ENCODE data around the gene SLC7A10.
"Not testable (repeated sequence)": the region's sequence is repeated elsewhere in the genome, so short reads cannot be mapped to it uniquely, and the experiment has no call there.

SLC7A10 gene

DNA sequence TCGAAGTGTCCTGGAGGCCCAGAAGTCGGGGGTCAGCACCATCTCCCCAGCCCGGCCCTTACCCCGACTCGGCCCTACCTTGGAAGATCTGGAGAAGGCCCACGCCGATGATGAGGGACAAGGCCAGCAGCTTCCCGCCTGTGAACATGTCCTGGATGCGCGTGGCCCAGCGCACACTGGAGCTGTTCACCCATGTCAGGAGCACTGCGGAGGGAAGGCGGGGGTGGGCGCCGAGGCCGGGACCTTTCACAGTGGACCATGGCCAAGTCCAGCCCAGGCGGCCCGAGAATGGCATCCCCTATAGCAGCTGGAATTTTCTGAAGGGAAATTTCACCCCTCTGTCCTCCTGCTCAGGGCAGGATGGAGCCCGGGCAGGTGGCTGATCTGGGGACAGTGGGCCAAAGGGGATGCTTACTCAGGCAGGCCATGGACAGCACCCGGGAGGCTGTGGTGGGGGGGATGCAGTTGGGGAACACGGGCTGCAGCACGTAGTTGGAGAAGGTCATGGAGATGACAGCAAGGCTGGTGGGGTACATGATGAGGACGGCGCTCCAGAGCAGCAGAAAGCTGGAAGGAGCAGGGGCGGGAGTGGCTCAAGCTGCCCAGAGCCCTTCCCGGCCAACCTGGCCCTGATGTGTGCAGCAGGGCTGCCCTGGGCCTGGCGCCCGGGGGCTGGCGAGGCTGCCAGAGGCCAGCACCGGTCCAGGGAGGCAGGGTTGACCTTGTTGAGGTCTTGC, 13.0 kb downstream of the SLC7A10 start:
- FAIRE-seq: no peak

DNA sequence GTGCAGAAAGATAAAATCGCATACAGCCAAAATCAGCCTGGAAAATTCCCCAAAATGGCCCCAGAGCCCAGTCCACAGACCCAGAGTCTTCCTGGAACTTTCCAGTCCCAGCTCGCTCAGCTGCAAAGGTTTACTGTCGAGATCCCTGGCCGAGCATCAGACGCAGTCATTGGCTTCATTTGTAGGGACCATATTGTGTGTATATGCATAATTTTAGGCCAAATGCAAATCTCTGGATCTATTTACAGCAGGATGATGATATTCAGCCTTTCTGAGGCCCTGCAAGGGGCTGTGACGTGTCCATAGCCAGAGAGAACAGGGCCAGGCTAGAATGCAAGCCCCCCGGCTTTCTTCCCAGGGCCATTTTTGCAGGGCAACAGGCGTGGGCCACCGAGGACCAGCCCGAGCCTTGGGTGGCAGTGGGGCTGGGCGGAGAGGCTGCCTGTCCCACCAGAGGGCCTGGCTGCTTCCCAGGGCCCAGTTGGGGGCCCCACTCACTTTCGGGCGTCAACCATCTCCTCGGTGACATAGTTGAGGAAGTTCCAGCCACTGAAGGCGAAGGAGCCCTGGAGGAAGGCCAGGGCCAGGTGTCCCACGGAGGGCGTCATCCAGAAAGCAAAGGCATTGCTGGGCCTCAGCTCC, 13.7 kb downstream of the SLC7A10 start:
- no peak for FAIRE-seq

- FAIRE-seq: no peak
Observed at GRCh38 chr19:33210266-33210940, 15.2 kb downstream of the SLC7A10 start.

- not testable (repeated sequence) for FAIRE-seq
Observed at GRCh38 chr19:33209850-33210230, 15.8 kb downstream of the SLC7A10 start.

- no peak for FAIRE-seq
Observed at GRCh38 chr19:33208904-33209849, 16.5 kb downstream of the SLC7A10 start.

DNA sequence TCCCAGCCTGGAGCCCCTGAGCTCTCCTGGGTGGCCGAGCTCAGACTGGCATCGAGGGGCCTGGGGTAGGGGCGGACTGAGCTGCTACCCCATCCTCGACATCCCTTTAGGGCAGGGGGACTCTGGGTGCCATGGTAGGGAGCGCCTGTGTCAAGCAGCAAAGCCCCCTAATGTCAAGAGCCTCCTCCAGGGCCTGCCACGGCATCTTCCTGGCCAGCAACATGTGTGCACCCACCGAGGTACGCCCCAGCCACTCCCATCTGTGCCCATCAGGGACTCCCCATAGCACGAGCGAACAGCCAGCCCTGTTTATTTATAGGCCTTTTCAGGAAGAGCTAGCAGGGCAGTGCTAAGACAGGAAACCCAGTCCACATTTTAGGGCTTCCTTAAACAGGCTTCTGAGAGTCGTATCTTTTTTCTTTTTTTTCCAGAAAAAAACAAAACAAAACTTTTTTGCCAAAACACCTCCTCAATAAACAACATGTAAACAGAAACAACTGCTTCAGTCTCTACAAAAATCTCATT, 17.2 kb downstream of the SLC7A10 start:
- FAIRE-seq: no peak

- FAIRE-seq: no peak
Observed at GRCh38 chr19:33207903-33208302, 17.7 kb downstream of the SLC7A10 start.

DNA sequence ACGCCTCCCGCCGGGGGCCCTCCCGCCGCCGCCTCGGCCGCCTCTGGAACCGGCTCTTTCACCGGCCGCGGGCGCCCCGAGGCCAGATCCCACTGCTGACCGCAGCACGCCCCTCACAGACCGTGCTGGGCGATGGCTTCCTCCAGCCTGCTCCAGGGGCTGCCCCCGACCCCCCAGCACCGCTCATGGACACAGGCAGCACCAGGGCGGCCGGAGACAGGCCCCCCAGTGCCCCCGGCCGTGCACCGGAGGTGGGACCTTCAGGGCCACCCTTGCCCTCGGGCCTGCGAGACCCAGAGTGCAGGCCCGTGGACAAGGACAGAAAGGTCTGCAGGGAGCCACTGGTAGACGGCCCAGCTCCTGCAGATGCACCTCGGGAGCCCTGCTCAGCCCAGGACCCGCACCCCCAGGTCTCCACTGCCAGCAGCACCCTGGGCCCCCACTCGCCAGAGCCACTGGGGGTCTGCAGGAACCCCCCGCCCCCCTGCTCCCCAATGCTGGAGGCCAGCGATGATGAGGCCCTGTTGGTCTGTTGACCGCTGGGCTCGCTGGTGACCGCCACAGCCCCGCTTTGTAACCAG, 18.5 kb downstream of the SLC7A10 start:
- FAIRE-seq: no peak

- no peak for FAIRE-seq
Observed at GRCh38 chr19:33206261-33207039, 19.2 kb downstream of the SLC7A10 start.

- FAIRE-seq: no peak
Observed at GRCh38 chr19:33205531-33206260, 20.0 kb downstream of the SLC7A10 start.

GRCh38 chr19:33205110-33205509, 20.5 kb downstream of the SLC7A10 start:
- no peak for FAIRE-seq

DNA sequence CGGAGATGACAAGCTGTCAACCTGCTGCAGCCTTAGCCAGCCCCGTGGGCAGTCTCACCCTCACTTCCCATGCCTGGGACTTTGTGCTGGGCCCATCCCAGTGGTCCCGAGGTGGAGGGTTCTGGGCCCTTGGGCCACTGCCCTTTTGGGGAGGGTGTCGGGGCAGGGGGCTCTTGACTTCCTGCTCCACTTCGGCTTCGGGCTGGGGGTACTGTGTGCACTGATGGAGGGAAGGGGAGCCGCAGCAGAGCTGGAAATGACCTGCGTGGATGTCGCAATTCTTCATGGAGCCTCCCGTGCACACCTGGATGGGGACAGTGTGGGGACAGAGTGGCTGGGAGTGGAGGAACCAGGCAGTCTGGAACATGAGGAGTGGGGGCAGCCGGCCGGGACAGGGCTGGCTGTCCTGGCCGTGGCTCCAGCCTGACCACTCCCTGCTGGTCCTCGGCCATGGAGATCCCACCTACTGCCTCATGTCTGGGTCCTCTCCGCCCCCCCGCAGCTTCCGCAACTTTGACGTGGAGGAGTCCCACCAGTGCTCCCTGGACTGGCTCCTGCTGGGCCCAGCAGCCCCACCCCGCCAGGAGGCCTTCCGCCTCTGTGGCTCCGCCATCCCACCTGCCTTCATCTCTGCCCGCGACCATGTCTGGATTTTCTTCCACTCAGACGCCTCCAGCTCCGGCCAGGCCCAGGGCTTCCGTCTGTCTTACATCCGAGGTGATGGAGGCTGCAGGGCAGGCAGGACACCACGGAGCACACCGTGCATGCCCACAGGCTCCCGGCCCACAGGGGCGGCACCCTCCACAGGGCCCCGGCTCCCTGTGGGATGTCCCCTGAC, 21.3 kb downstream of the SLC7A10 start:
- FAIRE-seq: no peak

DNA sequence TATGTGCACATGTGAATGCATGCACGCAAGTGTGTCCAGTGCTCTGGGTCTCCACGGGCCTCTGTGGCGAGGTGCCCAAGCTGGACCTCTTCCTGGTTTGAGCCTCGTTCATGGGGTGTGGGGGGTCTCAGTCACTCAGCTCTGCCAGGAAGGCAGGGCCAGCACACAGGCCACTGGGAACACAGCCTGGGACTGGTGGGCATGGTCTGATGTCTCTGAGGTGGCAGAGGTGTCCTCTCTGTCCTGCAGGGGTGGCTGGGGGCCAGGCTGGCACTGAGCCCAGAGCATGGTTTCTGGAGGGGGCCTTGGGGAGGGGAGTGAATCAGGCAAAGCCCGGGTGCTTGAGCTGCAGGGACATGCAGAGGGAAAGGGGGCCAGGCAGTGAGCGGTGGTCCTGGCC, 22.1 kb downstream of the SLC7A10 start:
- no peak for FAIRE-seq

GRCh38 chr19:33202546-33203507, 22.8 kb downstream of the SLC7A10 start:
- FAIRE-seq: no peak

DNA sequence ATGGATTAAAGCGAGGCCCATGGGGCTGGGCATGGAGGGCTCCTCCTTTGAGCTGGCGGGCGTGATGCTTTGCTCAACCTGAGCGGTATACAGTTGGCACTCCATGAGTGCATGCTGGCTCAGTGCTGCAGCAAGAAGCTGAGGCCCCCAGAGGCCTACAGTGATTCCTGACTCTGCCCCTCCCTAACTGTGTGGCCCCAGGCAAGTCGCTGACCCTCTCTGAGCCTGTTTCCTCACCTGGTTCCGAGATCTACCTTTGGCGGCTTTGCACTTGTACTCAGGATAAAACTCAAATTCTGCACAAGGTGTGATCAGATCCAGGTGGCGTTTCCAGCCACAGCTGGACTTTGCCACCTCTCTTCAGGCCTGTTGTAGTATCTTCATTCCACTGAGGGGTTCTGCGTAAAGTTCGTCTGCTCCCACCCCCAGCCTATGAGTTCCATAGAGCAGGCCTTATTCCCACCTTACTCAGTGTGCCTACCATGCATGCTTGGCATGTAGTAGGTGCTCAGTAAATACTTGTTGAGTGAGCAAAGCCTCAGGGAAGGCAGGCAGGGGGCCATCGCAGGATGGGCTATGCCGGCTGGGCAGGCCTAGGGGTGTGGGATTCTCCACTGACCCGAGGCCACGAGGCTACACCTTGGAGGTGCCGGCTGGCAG, 23.6 kb downstream of the SLC7A10 start:
- no peak for FAIRE-seq

DNA sequence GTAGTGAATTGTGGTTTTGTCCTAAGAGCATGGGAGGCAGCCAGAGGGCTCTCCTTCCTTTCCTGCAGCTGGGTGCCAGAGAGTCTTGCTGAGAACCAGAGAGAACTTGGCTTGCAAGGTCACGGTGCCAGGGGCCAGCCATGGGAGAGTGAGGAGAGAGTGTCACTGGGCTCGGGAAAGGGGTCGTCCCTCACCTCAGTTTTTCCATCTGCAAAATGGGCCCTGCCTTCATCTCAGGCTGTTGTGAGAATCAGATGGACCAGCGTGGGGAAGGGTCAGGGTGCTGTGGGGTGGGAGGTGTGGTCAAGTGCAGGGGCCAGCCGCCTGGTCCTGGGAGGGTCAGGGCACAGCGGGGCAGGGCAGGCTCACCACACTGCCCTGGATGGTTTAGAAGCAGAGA, 24.2 kb downstream of the SLC7A10 start:
- FAIRE-seq: no peak

DNA sequence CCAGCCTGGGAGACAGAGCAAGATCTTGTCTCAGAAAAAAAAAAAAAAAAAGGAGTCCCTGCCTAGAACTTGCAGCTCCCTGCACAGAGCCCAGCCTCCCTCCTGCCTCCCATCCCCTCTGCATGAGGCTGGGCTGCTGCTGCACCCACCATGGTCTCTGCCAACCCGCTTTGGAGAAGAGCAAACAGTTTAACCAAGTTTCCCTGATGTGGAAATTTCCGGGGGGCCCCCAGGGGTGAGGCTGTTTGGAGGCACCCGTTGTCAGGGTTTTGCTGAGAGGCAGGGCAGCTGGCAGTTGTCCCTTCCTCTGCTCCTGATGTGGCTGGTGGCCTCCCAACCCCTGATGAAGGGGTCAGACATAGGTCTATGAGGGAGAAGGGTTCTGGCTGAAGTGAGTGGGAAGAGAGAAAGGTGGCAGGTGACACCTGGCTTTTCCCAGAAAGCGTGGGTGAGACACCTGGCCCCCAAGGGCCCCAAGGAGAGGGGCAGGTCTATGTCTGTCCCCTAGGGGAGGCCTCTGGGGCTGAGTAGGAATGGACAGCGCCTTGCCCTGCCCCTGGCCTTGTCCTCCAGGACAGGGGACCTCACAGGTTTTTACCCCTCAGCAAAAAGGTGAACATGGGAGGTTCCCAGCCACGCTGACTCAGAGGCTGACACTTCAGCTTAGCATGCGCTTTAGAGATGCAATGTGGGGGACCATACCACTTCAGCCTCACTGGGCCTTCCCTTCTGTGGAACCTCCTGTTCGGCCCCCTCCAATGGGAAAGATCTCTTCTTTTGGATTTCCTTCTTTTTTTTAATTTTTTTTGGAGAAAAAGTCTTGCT, 26.0 kb downstream of the SLC7A10 start:
- no peak for FAIRE-seq
